GM18520 (cell line): ENCODE measurements around the gene ALDH8A1.
A peak's percentile ranks its signal among the peaks of the same experiment; 100 is the strongest.

ENCODE experiments used
- ATAC-seq: cut with Tn5 transposase; IDR thresholded peaks from one replicate; pipeline ENCODE4 v1.9.1; 2021; ENCODE audit not compliant: unreplicated experiment

The ALDH8A1 gene

DNA sequence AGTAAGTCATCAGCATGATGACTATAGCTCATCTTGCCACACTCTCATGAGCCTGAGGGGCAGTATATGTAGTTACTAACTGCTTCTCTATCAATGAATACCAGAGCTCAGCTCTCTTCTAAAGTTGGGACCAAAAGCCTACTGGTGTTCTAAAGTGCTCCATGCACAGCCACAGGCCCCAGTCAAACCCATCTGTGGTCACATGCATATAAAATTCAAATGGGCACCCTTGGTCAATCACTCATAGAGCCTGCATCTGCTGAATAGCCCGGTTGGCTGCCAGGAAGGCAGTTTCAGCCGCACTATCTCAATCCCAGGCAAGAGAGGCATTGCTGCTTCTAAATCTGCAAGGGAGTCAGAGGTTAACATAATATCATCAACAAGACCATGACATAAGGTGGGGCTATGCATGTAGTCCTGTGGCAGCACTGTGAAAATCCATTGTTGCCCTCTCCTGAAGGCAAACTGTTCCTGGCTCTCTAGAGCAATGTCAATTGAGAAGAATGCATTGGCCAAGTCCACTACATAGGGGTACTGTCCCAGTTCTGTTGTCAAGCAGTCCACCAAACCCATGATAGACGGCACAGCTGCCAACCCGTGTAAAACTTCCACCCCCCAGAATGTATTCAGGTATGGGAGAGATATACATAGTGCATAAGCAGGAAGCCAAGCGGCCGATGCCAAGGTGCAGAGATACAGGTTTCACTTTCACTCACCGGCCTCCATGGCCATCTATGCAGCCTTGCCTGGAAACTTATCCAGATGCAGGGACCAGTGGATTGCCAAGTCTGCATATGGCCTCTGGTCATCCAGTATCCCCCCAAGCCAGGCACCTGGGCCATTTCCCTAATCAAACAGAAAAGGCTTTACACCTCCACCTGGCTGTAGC lies 76.2 kb downstream of the ALDH8A1 start:
- no peak for ATAC-seq

DNA sequence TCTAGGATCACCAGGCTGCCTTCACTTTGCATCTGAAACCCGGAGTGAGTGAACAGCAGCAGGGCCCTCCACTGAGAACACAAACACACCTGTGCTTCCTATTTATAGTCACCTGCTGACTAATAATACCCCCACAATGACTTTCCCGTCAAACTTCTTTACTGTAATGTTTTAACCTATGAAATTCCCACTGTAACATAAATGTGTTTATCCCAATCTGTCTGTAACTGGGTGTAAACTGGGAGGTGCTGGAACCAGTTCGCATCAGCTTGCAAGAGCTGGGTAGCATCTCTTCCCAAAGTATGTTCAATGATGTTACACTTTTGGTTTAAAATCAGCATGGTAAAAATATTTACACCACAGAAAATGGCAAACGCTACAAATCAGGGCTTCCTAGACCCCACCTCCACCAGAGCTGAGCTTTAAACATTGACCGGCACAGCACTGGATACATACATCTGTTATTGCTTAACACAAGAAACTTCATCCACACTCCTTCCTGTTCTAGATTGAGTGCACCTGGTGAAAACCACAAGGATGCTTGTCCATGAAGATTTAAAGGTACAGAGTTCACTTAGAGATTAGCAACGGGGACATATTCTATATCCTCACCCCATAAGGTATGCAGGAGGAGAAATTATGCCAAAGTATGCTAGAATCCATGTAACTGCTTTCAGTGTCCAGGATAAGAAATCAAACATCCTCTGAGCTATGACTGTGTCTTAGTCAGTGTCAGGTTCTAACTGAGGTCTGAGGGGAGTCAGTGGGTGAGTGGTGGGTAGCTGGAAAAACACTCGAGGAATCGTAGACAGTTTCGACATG lies 79.0 kb downstream of the ALDH8A1 start:
- peak; percentile 71 for ATAC-seq

DNA sequence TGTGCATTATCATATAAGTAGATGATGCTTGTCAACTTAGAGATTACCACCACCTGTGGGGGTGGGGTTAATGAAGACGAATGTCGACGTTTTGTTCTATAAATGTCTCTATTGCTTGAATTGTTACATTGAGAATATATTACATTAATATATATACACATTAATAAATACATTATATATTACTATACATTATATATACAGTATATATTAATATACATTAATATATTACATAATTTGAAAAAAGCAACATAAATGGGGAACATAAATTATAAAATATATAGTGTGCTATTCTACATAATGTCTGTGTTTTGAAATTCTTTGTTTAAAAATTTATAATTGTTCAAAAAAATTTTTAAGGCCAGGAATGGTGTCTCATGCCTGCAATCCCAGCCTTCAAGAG lies 81.1 kb downstream of the ALDH8A1 start:
- no peak for ATAC-seq
